Astrocyte (in vitro differentiated cells and primary cell): ENCODE data around the gene EYA2.

ENCODE experiments used
- CTCF ChIP-seq: IDR thresholded peaks from 2 replicates; pipeline ENCODE4 v1.5.1; 2011; ENCODE audit warnings: low read depth, mild to moderate bottlenecking, inconsistent platforms, low read length, moderate library complexity; ENCODE audit not compliant: insufficient read depth
- EZH2 ChIP-seq: IDR thresholded peaks from 2 replicates; pipeline ENCODE4 v1.6.1; 2012; ENCODE audit warnings: mild to moderate bottlenecking, low read length, inconsistent platforms; ENCODE audit not compliant: insufficient read depth

GRCh38 chr20:46853926-46854325, 40.7 kb upstream of the EYA2 start:
- TF ChIP-seq CTCF: no peak
- no peak for TF ChIP-seq EZH2
